HG02884 (cell line): ENCODE measurements around the gene SYK.

Experiments used
- ATAC-seq: cut with Tn5 transposase; IDR thresholded peaks from one replicate; pipeline ENCODE4 v1.9.1; 2021; ENCODE audit warnings: mild to moderate bottlenecking, moderate library complexity; ENCODE audit not compliant: unreplicated experiment

The SYK gene

GRCh38 chr9:90901933-90902332 lies 100.3 kb downstream of the SYK start:
- ATAC-seq, result no peak

- ATAC-seq, result no peak
Observed at GRCh38 chr9:90903766-90904424, 102.3 kb downstream of the SYK start.

GRCh38 chr9:90904706-90905478 lies 103.3 kb downstream of the SYK start:
- ATAC-seq, result no peak

GRCh38 chr9:90905822-90906221 lies 104.2 kb downstream of the SYK start:
- ATAC-seq, result no peak

GRCh38 chr9:90906316-90907055 lies 104.9 kb downstream of the SYK start:
- no peak for ATAC-seq

- no peak for ATAC-seq
Observed at GRCh38 chr9:90907056-90907445, 105.4 kb downstream of the SYK start.

GRCh38 chr9:90907790-90908189 lies 106.2 kb downstream of the SYK start:
- no peak for ATAC-seq

GRCh38 chr9:90909225-90909624 lies 107.6 kb downstream of the SYK start:
- no peak for ATAC-seq

- ATAC-seq, result no peak
Observed at GRCh38 chr9:90909747-90910283, 108.2 kb downstream of the SYK start.

- no peak for ATAC-seq
Observed at GRCh38 chr9:90914196-90914595, 112.6 kb downstream of the SYK start.

GRCh38 chr9:90914868-90915483 lies 113.4 kb downstream of the SYK start:
- ATAC-seq, result peak; percentile 82

- no peak for ATAC-seq
Observed at GRCh38 chr9:90915693-90916092, 114.1 kb downstream of the SYK start.

- ATAC-seq, result no peak
Observed at GRCh38 chr9:90916147-90916734, 114.6 kb downstream of the SYK start.

- no peak for ATAC-seq
Observed at GRCh38 chr9:90919883-90920282, 118.3 kb downstream of the SYK start.

- ATAC-seq, result no peak
Observed at GRCh38 chr9:90921104-90921503, 119.5 kb downstream of the SYK start.

GRCh38 chr9:90921969-90922368 lies 120.3 kb downstream of the SYK start:
- no peak for ATAC-seq

- ATAC-seq, result no peak
Observed at GRCh38 chr9:90925581-90926257, 124.1 kb downstream of the SYK start.

- no peak for ATAC-seq
Observed at GRCh38 chr9:90926936-90927335, 125.3 kb downstream of the SYK start.

GRCh38 chr9:90927496-90927895 lies 125.9 kb downstream of the SYK start:
- ATAC-seq, result no peak

GRCh38 chr9:90929626-90930025 lies 128.0 kb downstream of the SYK start:
- no peak for ATAC-seq
